ENCODE results near the gene CARNS1.

- TF ChIP-seq XRCC5 (optimal IDR thresholded peaks at IDR 0.05; ENCODE audit: low read length): no peak
- TF ChIP-seq, protein P1, sequence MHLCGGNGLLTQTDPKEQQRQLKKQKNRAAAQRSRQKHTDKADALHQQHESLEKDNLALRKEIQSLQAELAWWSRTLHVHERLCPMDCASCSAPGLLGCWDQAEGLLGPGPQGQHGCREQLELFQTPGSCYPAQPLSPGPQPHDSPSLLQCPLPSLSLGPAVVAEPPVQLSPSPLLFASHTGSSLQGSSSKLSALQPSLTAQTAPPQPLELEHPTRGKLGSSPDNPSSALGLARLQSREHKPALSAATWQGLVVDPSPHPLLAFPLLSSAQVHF (CRISPR knock-in tag; IDR thresholded peaks at IDR 0.05): no peak
- TF ChIP-seq WIZ (CRISPR knock-in tag; IDR thresholded peaks at IDR 0.05): no peak
- no peak for TF ChIP-seq ATF3 (CRISPR knock-in tag; IDR thresholded peaks at IDR 0.05)
- no peak for TF ChIP-seq CEBPB (IDR thresholded peaks at IDR 0.05; ENCODE audit: borderline replicate concordance, low read depth, low read length)
- TF ChIP-seq MYC (CRISPR knock-in tag; IDR thresholded peaks at IDR 0.05; ENCODE audit: borderline replicate concordance): no peak
- no peak for TF ChIP-seq SP4 (CRISPR knock-in tag; IDR thresholded peaks at IDR 0.05)
Observed at GRCh38 chr11:67384851-67385366, 30.6 kb upstream of the CARNS1 start.
